NCI-H510A (cell line): ENCODE data around the gene SEMA3F.

Source experiments
- DNase-seq: peaks from one replicate; lab custom pipeline; 2025; lab: John Stamatoyannopoulos, UW

Gene SEMA3F

GRCh38 chr3:50132421-50133282, 22.5 kb upstream of the SEMA3F start:
- no peak for DNase-seq

GRCh38 chr3:50133283-50133615, 21.9 kb upstream of the SEMA3F start:
- no peak for DNase-seq

GRCh38 chr3:50134367-50134766, 20.8 kb upstream of the SEMA3F start:
- DNase-seq: no peak

- DNase-seq: no peak
These were observed 19.2 kb upstream of the SEMA3F start for GRCh38 chr3:50135964-50136363.

GRCh38 chr3:50136714-50137405, 18.3 kb upstream of the SEMA3F start:
- no peak for DNase-seq

GRCh38 chr3:50137531-50137930, 17.6 kb upstream of the SEMA3F start:
- no peak for DNase-seq

GRCh38 chr3:50138266-50139200, 16.6 kb upstream of the SEMA3F start:
- DNase-seq: no peak

GRCh38 chr3:50139308-50139707, 15.8 kb upstream of the SEMA3F start:
- DNase-seq: no peak

GRCh38 chr3:50139718-50140423, 15.3 kb upstream of the SEMA3F start:
- peak; percentile 19 for DNase-seq

GRCh38 chr3:50140990-50141389, 14.1 kb upstream of the SEMA3F start:
- DNase-seq: no peak

- no peak for DNase-seq
These were observed 8.7 kb upstream of the SEMA3F start for GRCh38 chr3:50146316-50146901.

- no peak for DNase-seq
These were observed 8.1 kb upstream of the SEMA3F start for GRCh38 chr3:50147016-50147415.

- no peak for DNase-seq
These were observed 7.7 kb upstream of the SEMA3F start for GRCh38 chr3:50147447-50147846.

GRCh38 chr3:50147861-50148260, 7.3 kb upstream of the SEMA3F start:
- DNase-seq: no peak

GRCh38 chr3:50150404-50150750, 4.7 kb upstream of the SEMA3F start:
- no peak for DNase-seq

- DNase-seq: no peak
These were observed 4.0 kb upstream of the SEMA3F start for GRCh38 chr3:50150863-50151686.

GRCh38 chr3:50151728-50152127, 3.4 kb upstream of the SEMA3F start:
- no peak for DNase-seq

GRCh38 chr3:50153782-50154475, 1.2 kb upstream of the SEMA3F start:
- no peak for DNase-seq

- no peak for DNase-seq
These were observed 666 bp upstream of the SEMA3F start for GRCh38 chr3:50154476-50154839.

GRCh38 chr3:50155491-50155878, 361 bp downstream of the SEMA3F start:
- DNase-seq: no peak
